ENCODE results near the gene CCDC6.
A peak's percentile ranks its signal among the peaks of the same experiment; 100 is the strongest.
"Not testable (repeated sequence)": the region's sequence is repeated elsewhere in the genome, so short reads cannot be mapped to it uniquely, and the experiment has no call there.

CCDC6 gene

DNA sequence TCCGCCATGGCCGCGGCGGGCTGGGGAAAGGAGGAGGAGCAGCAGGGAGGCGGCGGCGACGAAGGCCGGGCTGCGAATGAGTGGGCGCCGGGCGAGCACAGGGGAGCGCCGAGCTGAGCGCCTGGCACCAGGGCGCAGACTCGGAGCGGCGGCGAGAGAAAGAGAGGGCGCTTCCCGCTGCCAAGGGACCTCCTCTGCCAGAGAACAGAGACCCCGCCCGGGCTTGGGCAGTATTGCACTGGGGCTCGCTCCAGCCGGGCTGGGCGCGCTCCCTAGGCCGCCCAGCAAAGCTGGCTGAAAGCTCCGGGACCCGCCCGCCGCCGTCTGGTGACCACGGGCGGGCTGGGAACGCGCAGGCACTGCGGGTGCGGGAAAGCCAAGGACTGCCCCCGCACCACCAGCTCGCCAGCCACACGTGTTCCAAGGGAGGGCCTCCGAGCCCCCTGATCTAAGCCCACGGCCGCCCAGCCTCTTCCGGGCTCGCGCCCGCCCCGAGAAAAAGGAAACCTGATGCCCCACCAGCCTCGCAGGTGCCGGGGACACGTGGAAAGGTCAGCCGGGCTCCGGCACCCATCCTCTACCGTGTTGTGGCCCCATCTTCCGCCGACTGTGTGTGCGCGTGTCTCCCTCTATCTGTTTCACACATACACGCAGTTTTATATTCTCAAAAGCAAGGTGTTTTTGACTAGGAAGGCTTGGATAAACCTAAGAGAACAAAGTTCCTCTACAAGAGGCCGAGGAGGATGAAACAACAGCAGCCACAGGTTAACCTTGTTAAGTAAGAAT, at the start of gene CCDC6:
TSS of gene CCDC6 (minus strand) at position 140 of the 786 bp plus-strand sequence. CDS start at position 8, 132 bp downstream.
- ChIA-PET POLR2A (interaction anchor here (0.6 kb wide), 1 partner anchor 1192 kb away, joined by 4 read pairs; no protein-coding TSS in a partner anchor), CTCF (interaction anchor here (0.9 to 9.6 kb wide), 36 partner anchors 9 to 490 kb away, joined by 3 to 73 read pairs (median 4); partner anchors contain the start of gene SLC16A9)
- TF ChIP-seq, protein P1, sequence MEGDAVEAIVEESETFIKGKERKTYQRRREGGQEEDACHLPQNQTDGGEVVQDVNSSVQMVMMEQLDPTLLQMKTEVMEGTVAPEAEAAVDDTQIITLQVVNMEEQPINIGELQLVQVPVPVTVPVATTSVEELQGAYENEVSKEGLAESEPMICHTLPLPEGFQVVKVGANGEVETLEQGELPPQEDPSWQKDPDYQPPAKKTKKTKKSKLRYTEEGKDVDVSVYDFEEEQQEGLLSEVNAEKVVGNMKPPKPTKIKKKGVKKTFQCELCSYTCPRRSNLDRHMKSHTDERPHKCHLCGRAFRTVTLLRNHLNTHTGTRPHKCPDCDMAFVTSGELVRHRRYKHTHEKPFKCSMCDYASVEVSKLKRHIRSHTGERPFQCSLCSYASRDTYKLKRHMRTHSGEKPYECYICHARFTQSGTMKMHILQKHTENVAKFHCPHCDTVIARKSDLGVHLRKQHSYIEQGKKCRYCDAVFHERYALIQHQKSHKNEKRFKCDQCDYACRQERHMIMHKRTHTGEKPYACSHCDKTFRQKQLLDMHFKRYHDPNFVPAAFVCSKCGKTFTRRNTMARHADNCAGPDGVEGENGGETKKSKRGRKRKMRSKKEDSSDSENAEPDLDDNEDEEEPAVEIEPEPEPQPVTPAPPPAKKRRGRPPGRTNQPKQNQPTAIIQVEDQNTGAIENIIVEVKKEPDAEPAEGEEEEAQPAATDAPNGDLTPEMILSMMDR (IDR thresholded peaks at IDR 0.05; ENCODE audit: control extremely low read depth, extremely low read depth, low read depth, missing control alignments), result peak; percentile 71
- DNase-seq (ENCODE audit: extremely low spot score), result peak; percentile 87

DNA sequence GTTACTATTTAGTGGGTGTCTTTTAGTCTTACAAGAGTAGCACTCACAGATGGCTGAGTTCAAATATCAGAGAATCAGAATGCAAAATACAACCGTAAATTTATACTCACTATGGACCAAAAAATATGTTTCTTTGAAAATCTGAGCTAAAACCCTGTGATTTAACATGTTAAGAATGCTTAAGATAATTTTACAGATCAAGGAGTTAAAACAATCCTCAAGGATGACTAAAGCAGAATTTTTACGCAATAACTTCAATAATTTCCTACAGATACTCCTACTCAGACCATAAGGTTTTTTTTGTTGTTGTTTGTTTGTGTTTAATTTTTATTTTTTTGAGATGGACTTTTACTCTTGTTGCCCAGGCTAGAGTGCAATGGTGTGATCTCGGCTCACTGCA, 47.9 kb upstream of the CCDC6 start:
- ChIA-PET POLR2A (no interaction called here), CTCF (interaction anchor here (1.6 kb wide), 1 partner anchor 13 kb away, joined by 3 read pairs; no protein-coding TSS in a partner anchor)
- no peak for DNase-seq (ENCODE audit: extremely low spot score)
- TF ChIP-seq, protein P1 (IDR thresholded peaks at IDR 0.05; ENCODE audit: control extremely low read depth, extremely low read depth, low read depth, missing control alignments), result no peak

DNA sequence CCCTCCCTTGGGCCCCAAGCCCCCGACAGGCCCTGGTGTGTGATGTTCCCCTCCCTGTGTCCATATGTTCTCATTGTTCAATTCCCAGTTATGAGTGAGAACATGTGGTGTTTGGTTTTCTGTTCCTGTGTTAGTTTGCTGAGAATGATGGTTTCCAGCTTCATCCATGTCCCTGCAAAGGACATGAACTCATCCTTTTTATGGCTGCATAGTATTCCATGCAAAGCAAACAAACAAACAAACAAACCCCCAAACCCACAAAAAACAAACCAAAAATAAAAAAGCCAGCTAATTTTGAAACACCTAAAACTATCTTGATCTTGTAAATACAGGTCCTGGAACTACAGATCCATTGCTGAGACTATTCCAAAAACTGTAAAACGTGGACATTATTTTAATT, 47.4 kb upstream of the CCDC6 start:
- DNase-seq (ENCODE audit: extremely low spot score); POLR2A ChIA-PET: not testable (repeated sequence)
- CTCF ChIA-PET, result interaction anchor here (1.6 kb wide), 1 partner anchor 12 kb away, joined by 3 read pairs; no protein-coding TSS in a partner anchor

DNA sequence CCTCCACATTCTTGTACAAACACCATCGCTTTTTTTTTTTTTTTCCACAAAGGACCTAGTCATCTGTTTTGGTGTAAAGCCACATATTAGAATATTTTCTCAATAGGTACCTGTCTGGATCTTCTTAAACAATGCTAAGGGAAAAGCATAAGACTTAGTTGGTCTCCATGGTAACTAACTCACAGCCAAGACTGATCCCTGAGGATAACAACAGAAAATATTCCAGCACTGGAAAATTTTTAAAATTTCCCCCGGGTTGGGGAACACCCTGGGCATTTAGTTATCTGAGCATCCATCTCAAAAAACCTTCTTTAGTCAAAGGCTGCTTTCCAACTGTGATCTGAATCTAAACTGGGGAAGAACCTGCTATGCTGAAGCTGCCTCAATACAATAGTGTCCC, 43.7 kb upstream of the CCDC6 start:
- CTCF ChIA-PET, result interaction anchor here (0.7 kb wide), 1 partner anchor 9 kb away, joined by 3 read pairs; no protein-coding TSS in a partner anchor
- DNase-seq (ENCODE audit: extremely low spot score), result no peak
- TF ChIP-seq, protein P1 (IDR thresholded peaks at IDR 0.05; ENCODE audit: control extremely low read depth, extremely low read depth, low read depth, missing control alignments), result no peak

DNA sequence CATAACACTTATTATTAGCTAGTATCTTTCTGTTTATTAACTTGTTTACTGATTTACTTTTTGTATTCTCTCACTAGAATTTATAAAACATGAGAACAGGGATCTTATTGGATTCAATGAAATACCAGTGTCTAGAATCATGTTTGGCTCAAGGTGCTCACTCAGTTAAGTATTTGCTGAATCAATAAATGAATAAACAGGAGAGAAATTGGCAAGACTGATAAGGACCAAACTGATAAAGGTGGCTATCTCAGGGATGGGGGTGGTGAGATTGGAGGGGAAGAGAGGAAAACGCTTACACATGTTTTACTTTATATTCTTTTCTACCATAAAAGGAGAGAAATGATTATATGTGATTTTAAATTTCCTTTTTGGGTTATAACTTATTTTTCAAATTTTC, 43.3 kb upstream of the CCDC6 start:
- CTCF ChIA-PET, result interaction anchor here (0.7 kb wide), 1 partner anchor 9 kb away, joined by 3 read pairs; no protein-coding TSS in a partner anchor
- TF ChIP-seq, protein P1 (IDR thresholded peaks at IDR 0.05; ENCODE audit: control extremely low read depth, extremely low read depth, low read depth, missing control alignments), result no peak
- POLR2A ChIA-PET, result no interaction called here
- no peak for DNase-seq (ENCODE audit: extremely low spot score)

More for the DNA sequence above, 43.7 kb upstream of the CCDC6 start:
- POLR2A ChIA-PET, result no interaction called here

DNA sequence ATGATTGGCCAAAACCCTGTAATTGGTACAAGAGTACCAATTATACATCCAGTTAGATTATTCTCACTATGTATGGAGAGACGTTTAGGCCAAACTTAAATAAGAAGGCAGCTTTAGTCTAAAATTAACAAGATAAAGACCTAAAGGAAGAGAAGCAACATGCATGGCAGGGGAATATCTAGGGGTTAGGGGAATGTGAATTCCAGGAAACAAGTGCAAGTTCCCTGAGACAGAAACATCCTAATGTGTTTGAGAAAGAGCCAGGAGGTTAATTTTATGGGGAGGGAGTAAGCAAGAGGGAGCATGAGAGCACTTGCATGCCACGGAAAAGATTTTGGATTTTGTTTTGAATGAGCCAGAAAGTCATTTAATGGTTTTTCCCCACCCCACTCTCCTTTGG, 39.6 kb upstream of the CCDC6 start:
- POLR2A ChIA-PET, result no interaction called here
- TF ChIP-seq, protein P1 (IDR thresholded peaks at IDR 0.05; ENCODE audit: control extremely low read depth, extremely low read depth, low read depth, missing control alignments), result no peak
- no peak for DNase-seq (ENCODE audit: extremely low spot score)
- CTCF ChIA-PET, result no interaction called here

DNA sequence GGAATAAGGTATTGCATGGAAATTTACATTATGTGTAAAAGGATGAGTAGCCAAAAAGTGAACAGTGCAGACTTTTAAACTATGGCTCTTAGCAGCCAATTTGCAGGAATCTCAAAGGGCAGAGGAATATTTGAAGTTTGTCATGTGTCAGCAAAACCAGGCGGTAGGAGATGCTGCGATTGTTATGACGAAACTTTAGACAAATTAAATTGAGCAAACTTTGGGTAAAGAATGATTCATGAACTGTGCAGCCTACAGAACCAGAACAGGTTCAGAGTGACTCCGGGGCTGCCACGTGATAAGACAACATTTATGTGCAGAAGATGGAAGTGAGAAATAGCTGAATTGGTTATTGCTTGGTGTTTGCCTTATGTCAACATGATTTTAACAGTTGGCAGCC, 39.2 kb upstream of the CCDC6 start:
- POLR2A ChIA-PET, result no interaction called here

More for the DNA sequence above, 39.2 kb upstream of the CCDC6 start:
- TF ChIP-seq, protein P1 (IDR thresholded peaks at IDR 0.05; ENCODE audit: control extremely low read depth, extremely low read depth, low read depth, missing control alignments), result no peak
- DNase-seq (ENCODE audit: extremely low spot score), result no peak
- CTCF ChIA-PET, result no interaction called here

Data from GM10248 (cell line).